ACC112 (cell line): ENCODE data around the gene CADPS2.

Experiments
- H2AFZ ChIP-seq: fragments of 200-600 bp; sonication (generic); one replicate; pipeline ENCODE4 v1.6.0; 2017; ENCODE audit warnings: antibody characterized with exemption, low read length; ENCODE audit not compliant: unreplicated experiment
- H3K27ac ChIP-seq: fragments of 200-600 bp; sonication (generic); 2 replicates; pipeline ENCODE4 v1.5.1; 2014; ENCODE audit warnings: low read depth, mild to moderate bottlenecking, antibody characterized with exemption, low read length, moderate library complexity
- H3K27me3 ChIP-seq: fragments of 200-600 bp; sonication (generic); 2 replicates; pipeline ENCODE4 v1.6.1; 2014; ENCODE audit warnings: mild to moderate bottlenecking, antibody characterized with exemption, low read length, moderate library complexity, mixed read lengths; ENCODE audit not compliant: insufficient read depth
- H3K36me3 ChIP-seq: fragments of 200-600 bp; sonication (generic); 2 replicates; pipeline ENCODE4 v1.6.1; 2016; ENCODE audit warnings: mild to moderate bottlenecking, antibody characterized with exemption, low read length, moderate library complexity, mixed read lengths; ENCODE audit not compliant: insufficient read depth
- H3K4me1 ChIP-seq: fragments of 200-600 bp; sonication (generic); one replicate; pipeline ENCODE4 v1.6.1; 2016; ENCODE audit warnings: low read length, mixed read lengths; ENCODE audit not compliant: insufficient read depth, unreplicated experiment, control insufficient read depth
- H3K4me3 ChIP-seq: fragments of 200-600 bp; sonication (generic); 2 replicates; pipeline ENCODE4 v1.5.1; 2014; ENCODE audit warnings: mild to moderate bottlenecking, low read depth, low read length
- H3K79me2 ChIP-seq: fragments of 200-600 bp; sonication (generic); one replicate; pipeline ENCODE4 v1.6.0; 2016; ENCODE audit warnings: low read length; ENCODE audit not compliant: control insufficient read depth, unreplicated experiment, insufficient read depth

Gene CADPS2

DNA sequence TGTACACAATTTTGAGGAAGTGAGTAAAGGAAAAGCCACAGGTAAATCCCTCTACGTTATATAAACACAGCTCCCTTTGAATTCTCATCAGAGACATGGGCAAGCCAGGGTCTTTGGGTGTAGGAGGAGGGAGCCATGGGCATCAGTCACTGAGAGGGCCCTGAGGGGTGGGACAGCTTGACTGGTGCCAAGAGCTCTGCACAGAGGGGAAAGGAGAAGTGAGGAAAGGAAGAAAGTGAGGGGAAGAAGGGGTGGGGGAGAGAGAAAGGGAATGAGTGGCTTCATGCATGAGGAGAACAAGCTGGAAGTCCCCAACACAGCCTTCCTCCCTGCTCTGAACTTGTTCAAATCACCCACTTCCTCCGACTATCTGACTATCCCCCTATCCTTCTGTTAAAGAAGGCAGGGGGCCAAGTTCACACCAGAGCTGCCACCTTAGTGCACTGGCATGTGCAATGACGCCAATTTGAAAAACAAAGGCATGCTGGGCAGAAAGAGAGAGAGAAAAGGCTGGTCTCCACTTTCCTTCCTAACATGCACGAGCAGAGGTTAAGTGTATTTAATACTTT lies 167.2 kb downstream of the CADPS2 start:
- H3K27me3 ChIP-seq, result no peaks in the 10 kb centered on the region
- H3K4me3 ChIP-seq, result no peak overlapping the region
- peaks cover 2% of the 10 kb centered on the region for H3K79me2 ChIP-seq
- H3K36me3 ChIP-seq, result no peaks in the 10 kb centered on the region
- no peak overlapping the region for H2AFZ ChIP-seq
- H3K27ac ChIP-seq, result no peak overlapping the region
- no peaks in the 10 kb centered on the region for H3K4me1 ChIP-seq

DNA sequence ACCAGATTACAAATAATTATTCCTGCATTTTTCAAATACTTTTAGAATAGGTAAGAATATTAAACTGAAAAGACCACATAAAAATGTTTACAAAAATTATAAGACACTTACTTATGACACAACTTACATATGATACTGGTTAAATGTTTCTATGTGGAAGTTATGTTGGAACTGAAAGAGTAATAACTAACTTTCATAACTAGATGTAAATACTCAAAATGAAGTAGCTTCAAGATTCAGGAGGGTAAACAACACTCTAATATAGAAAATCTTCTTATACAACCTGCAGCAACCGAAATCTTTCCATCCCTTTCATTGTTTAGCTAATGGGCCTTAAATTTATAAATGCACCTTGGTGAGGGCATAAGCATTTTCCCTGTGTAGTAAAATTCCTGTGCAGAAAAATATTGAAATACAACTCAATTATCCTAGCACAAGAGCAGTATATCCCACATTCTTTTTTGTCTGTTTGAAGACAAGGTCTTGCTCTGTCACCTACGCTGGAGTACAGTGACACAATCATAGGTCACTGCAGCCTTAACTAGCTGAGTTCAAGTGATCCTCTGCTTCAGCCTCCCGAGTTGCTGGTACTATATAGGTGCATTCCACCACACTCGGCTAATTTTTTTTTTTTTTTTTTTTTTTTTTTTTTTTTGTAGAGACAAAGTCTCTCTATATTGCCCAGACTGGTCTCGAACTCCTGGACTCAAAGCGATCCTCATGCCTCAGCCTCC lies 168.7 kb downstream of the CADPS2 start:
- no peaks in the 10 kb centered on the region for H3K4me1 ChIP-seq
- no peaks in the 10 kb centered on the region for H3K36me3 ChIP-seq
- H3K79me2 ChIP-seq, result peaks cover 2% of the 10 kb centered on the region
- H3K4me3 ChIP-seq, result no peak overlapping the region
- H3K27me3 ChIP-seq, result no peaks in the 10 kb centered on the region
- no peak overlapping the region for H2AFZ ChIP-seq
- no peak overlapping the region for H3K27ac ChIP-seq

DNA sequence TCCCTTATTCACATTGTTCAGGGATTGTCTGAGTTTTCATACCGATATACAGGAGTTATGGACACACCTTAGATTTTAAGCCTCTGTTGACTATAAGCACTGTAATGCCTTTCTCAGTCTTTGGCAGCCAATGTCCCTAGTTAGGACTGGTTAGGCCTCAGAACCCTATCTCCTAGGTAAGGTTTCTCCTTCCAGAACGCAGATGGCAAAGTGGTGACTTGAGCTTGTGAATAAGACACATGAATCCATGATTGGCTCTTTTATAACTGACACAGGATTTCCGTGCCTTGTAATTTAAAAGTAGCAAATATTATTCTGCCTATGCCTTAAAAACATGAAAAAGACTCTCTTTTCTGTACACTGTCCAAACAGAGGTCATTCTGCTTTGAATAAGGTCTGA lies 171.1 kb downstream of the CADPS2 start:
- Histone ChIP-seq H3K27ac (no peak overlapping the region), H3K36me3 (no peaks in the 10 kb centered on the region), H2AFZ (no peak overlapping the region), H3K4me3 (no peak overlapping the region), H3K27me3 (no peaks in the 10 kb centered on the region), H3K4me1 (no peaks in the 10 kb centered on the region), H3K79me2 (no peaks in the 10 kb centered on the region)

DNA sequence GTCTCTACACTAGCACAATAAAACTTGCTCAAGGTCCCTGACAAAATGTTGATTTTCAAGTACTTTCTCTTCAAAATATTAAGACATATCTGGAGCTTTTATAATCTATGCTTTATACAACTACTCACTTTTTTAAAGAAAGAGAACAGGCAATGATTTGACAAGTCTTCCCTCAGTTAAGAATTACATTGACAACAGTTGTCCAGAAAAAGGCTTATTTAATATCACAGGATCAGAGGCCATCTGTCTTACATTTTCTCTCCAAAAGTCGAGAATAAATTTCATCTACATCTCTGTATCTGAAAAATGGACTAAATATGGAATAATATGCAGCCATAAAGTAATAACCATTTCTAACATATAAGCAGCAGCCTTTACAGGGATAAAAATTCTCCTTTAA lies 175.3 kb downstream of the CADPS2 start:
- H3K79me2 ChIP-seq, result no peaks in the 10 kb centered on the region
- no peak overlapping the region for H3K27ac ChIP-seq
- no peak overlapping the region for H3K4me3 ChIP-seq
- no peaks in the 10 kb centered on the region for H3K27me3 ChIP-seq
- no peaks in the 10 kb centered on the region for H3K36me3 ChIP-seq
- no peaks in the 10 kb centered on the region for H3K4me1 ChIP-seq
- H2AFZ ChIP-seq, result no peak overlapping the region

DNA sequence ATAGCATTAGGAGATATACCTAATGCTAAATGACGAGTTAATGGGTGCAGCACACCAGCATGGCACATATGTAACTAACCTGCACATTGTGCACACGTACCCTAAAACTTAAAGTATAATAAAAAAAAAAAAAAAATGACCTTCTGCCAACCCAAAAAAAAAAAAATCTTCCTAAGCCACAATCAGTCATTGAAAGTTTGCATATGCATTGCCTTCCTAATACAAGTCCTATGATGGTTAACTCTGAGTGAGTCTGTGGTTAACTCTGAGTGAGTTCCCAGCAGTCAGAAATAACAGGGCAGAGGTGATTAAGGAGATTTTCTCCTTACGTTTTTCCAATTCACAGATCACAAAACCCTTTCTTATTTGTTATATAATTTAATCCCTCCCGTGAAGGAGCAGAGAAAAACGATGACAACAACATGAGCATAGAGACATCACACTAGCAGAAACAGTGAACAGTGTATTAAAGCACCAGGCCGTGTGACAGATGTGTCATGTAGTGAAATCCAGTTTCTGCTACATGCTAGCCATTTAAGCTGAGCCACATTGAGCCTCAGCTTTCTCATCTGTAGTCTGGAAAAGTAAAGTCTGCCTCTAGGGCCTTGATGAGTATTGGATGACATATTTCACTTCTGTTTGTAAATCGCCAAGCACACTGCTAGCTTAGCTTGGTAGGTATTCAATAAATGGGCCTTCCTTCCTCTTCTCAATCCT lies 176.2 kb downstream of the CADPS2 start:
- H3K4me3 ChIP-seq, result no peak overlapping the region
- no peaks in the 10 kb centered on the region for H3K27me3 ChIP-seq
- no peak overlapping the region for H2AFZ ChIP-seq

DNA sequence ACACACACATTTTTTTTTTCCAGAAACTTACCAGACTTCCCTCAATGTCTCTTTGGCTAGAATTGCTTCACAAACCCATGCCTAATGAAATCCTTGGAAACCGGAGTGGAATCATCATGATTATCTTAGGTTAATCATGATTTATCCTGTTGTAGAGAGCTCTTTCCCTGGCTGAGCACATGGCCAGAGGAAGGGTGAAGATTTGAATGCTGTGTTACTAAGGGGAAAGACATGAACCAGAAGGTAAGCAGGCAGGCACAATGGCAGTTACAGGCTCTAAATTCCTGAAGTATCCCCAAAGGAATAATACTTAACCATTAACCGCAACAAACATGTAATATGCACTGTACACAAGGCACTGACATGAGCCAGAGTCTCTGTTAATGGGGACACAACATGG lies 179.4 kb downstream of the CADPS2 start:
- no peak overlapping the region for H2AFZ ChIP-seq
- no peak overlapping the region for H3K27ac ChIP-seq
- no peaks in the 10 kb centered on the region for H3K27me3 ChIP-seq
- no peaks in the 10 kb centered on the region for H3K36me3 ChIP-seq
- no peak overlapping the region for H3K4me3 ChIP-seq
- H3K4me1 ChIP-seq, result no peaks in the 10 kb centered on the region
- H3K79me2 ChIP-seq, result no peaks in the 10 kb centered on the region

More for the DNA sequence above, 176.2 kb downstream of the CADPS2 start:
- no peak overlapping the region for H3K27ac ChIP-seq
- no peaks in the 10 kb centered on the region for H3K4me1 ChIP-seq
- H3K36me3 ChIP-seq, result no peaks in the 10 kb centered on the region
- H3K79me2 ChIP-seq, result no peaks in the 10 kb centered on the region

DNA sequence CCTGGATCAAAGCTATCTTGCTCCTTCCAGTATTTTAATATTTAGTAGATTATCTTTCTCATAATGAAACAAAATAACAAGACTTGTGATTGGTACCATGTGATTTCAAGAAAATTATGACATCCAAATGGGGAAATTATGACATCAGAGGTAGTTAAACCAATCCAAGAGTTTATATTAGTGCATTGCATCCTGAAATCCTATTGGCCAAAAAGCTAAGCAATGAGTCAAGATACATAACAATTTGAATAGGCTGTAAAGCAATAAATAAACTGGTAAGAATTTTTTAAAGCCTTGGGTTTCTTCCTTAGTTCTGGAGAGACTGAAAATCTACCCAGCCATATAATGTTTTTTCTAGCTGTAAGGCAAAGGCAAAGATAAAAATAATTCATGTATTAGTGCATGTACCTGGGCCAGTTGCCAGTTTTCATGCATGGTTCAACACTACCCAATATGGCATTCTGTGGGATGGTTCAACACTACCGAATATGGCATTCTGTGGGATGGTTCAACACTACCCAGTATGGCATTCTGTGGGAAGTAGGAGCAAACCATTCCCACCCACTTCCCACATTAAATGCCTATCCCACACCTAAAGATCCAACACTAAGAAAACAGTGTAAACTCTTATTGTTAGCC lies 183.3 kb downstream of the CADPS2 start, which contains the start of gene RNF148:
RNF148 (minus strand) TSS at position 51 of the 639 bp plus-strand sequence. CDS start 172 bp downstream, outside the sequence.
- no peak within 1 kb of the TSS for H3K4me3 ChIP-seq
- H3K36me3 ChIP-seq, result no peaks in the 10 kb centered on the region
- no peaks in the 10 kb centered on the region for H3K4me1 ChIP-seq
- no peaks in the 10 kb centered on the region for H3K27me3 ChIP-seq
- H2AFZ ChIP-seq, result no peak within 1 kb of the TSS
- no peak within 1 kb of the TSS for H3K27ac ChIP-seq
- no peaks in the 10 kb centered on the region for H3K79me2 ChIP-seq

DNA sequence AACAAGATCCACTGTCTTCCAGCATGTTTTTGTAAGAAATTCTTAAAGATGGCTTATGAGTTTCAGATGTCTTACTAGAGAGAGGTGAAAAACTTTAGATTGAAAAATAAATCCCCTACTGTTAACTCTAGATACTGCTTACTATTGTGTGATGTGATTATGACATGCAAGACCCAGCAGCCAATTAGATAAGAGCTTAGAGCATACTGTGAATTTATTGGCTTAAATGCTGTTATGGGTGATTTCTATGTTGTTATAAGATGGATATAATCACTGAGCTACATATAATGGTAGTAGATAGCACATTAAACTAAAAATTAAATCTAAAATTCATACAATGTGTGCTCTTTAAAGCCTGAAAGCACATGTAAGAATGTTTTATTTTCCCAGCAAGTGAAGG lies 187.2 kb downstream of the CADPS2 start, which contains the start of gene RNF133:
RNF133 (minus strand) TSS at position 101 of the 400 bp plus-strand sequence. CDS start 199 bp downstream, outside the sequence.
- H3K79me2 ChIP-seq, result no peaks in the 10 kb centered on the region
- H2AFZ ChIP-seq, result no peak within 1 kb of the TSS
- H3K27ac ChIP-seq, result no peak within 1 kb of the TSS
- no peaks in the 10 kb centered on the region for H3K36me3 ChIP-seq
- H3K4me1 ChIP-seq, result no peaks in the 10 kb centered on the region
- no peak within 1 kb of the TSS for H3K4me3 ChIP-seq
- no peaks in the 10 kb centered on the region for H3K27me3 ChIP-seq

DNA sequence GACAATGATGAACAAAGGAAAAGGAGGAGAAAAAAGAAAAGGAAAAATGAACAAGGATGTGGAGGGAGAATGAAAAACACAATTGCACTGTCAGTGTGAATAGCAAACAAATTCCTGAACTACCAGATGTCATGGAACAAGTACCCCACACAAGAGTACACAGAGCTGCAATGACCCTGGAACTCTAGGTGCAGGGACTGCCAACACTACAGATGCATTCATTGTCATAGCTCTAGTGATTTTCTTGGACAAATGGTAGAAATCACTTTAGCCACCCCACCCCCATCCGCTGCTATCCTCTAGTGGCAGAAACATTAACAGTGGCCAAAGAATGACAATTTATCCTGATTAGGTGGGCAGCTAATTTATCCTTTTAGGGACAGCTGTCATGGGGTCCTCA lies 190.4 kb downstream of the CADPS2 start:
- no peak overlapping the region for H3K4me3 ChIP-seq
- no peaks in the 10 kb centered on the region for H3K36me3 ChIP-seq
- no peak overlapping the region for H3K27ac ChIP-seq
- no peaks in the 10 kb centered on the region for H3K4me1 ChIP-seq
- no peaks in the 10 kb centered on the region for H3K79me2 ChIP-seq
- no peaks in the 10 kb centered on the region for H3K27me3 ChIP-seq
- no peak overlapping the region for H2AFZ ChIP-seq

DNA sequence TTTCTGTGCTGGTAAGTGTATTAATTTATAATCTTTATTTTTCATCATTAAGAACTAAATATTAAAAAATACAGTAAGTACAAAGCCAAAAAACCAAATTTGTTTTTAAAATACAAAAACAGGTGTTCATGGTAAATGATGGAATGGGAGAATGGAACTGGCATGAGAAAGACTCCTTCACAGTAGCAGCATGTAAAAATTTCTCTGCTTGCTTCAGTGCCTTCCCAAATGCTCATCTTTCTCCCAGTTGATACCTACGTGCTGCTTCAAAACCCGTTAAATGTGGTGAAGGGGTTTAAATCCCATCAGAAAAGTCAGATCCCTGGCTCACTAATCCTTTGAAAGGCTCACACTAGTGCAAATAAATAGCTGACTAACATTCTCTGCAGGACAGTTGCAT lies 191.6 kb downstream of the CADPS2 start:
- Histone ChIP-seq H2AFZ (no peak overlapping the region), H3K27me3 (no peaks in the 10 kb centered on the region), H3K79me2 (no peaks in the 10 kb centered on the region), H3K36me3 (no peaks in the 10 kb centered on the region), H3K4me1 (no peaks in the 10 kb centered on the region), H3K4me3 (no peak overlapping the region), H3K27ac (no peak overlapping the region)
